NCI-H2107 (cell line): ENCODE results near the gene MACC1.

Source experiments
- DNase-seq: peaks from one replicate; lab custom pipeline; 2025; lab: John Stamatoyannopoulos, UW

Gene MACC1

GRCh38 chr7:20173828-20174227, 43.4 kb downstream of the MACC1 start:
- DNase-seq, result no peak

GRCh38 chr7:20172736-20173334, 44.3 kb downstream of the MACC1 start:
- no peak for DNase-seq

- DNase-seq, result no peak
Measured at GRCh38 chr7:20170633-20171032, 46.6 kb downstream of the MACC1 start.

GRCh38 chr7:20165146-20165510, 52.1 kb downstream of the MACC1 start:
- DNase-seq, result no peak

- no peak for DNase-seq
Measured at GRCh38 chr7:20164425-20165145, 52.6 kb downstream of the MACC1 start.

GRCh38 chr7:20162665-20163064, 54.5 kb downstream of the MACC1 start:
- DNase-seq, result no peak

GRCh38 chr7:20159226-20159747, 57.9 kb downstream of the MACC1 start:
- no peak for DNase-seq

- DNase-seq, result no peak
Measured at GRCh38 chr7:20158684-20159083, 58.5 kb downstream of the MACC1 start.

- no peak for DNase-seq
Measured at GRCh38 chr7:20157456-20157855, 59.7 kb downstream of the MACC1 start.

- DNase-seq, result no peak
Measured at GRCh38 chr7:20153999-20154398, 63.2 kb downstream of the MACC1 start.

- no peak for DNase-seq
Measured at GRCh38 chr7:20153567-20153966, 63.6 kb downstream of the MACC1 start.

- no peak for DNase-seq
Measured at GRCh38 chr7:20152511-20152910, 64.7 kb downstream of the MACC1 start.

- no peak for DNase-seq
Measured at GRCh38 chr7:20151708-20152456, 65.3 kb downstream of the MACC1 start.

- no peak for DNase-seq
Measured at GRCh38 chr7:20146451-20146850, 70.7 kb downstream of the MACC1 start.

- DNase-seq, result no peak
Measured at GRCh38 chr7:20144801-20145200, 72.4 kb downstream of the MACC1 start.

GRCh38 chr7:20141666-20142065, 75.5 kb downstream of the MACC1 start:
- DNase-seq, result no peak

- no peak for DNase-seq
Measured at GRCh38 chr7:20141002-20141345, 76.2 kb downstream of the MACC1 start.

GRCh38 chr7:20140291-20141001, 76.7 kb downstream of the MACC1 start:
- DNase-seq, result no peak

- no peak for DNase-seq
Measured at GRCh38 chr7:20136647-20137046, 80.5 kb downstream of the MACC1 start.

- DNase-seq, result no peak
Measured at GRCh38 chr7:20133803-20134202, 83.4 kb downstream of the MACC1 start.

GRCh38 chr7:20132585-20132984, 84.6 kb downstream of the MACC1 start:
- DNase-seq, result no peak

GRCh38 chr7:20131776-20132175, 85.4 kb downstream of the MACC1 start:
- DNase-seq, result no peak

GRCh38 chr7:20129920-20130319, 87.3 kb downstream of the MACC1 start:
- no peak for DNase-seq
